Panc1 (cell line): Measurements from ENCODE around the gene JSRP1. TPM values are rescaled to one million over a fixed set of nuclear protein-coding genes. Genes with fewer than 3 reads are reported as not detected.

Experiments
- ATAC-seq: fragments of 200-7000 bp; cut with Tn5 transposase; 2 replicates; pipeline ENCODE4 v1.9.1; 2020; ENCODE audit warnings: mild to moderate bottlenecking, moderate library complexity
- BruUV-seq: library from RNA; stranded (reverse); fragments of 400-500 nt; replicated peaks from 2 replicates; lab custom pipeline; 2021; lab: Mats Ljungman, UMichigan
- CTCF ChIA-PET: fragments of 300-600 bp; sonication (Branson Sonifier 250); formaldehyde crosslinking; loops from one replicate; lab custom pipeline; 2022; ENCODE audit warnings: antibody characterized with exemption; lab: Charles Lee
- POLR2A ChIA-PET: fragments of 300-600 bp; sonication (Branson Sonifier 250); formaldehyde crosslinking; loops from one replicate; lab custom pipeline; 2022; ENCODE audit warnings: antibody characterized with exemption; lab: Charles Lee
- DNase-seq: peaks from one replicate; pipeline ENCODE4 v3.0.0-alpha.2; 2010; ENCODE audit warnings: low read depth, low spot score
- H3K27ac ChIP-seq: 2 replicates; pipeline ENCODE4 v1.5.1; 2011; ENCODE audit warnings: mild to moderate bottlenecking, low read length, inconsistent platforms
- H3K27me3 ChIP-seq: fragments of 200-500 bp; sonication (Bioruptor generic); 2 replicates; pipeline ENCODE4 v1.6.0; 2014; ENCODE audit warnings: low read length, inconsistent platforms; ENCODE audit not compliant: control insufficient read depth, insufficient read depth
- H3K36me3 ChIP-seq: fragments of 200-500 bp; sonication (Bioruptor generic); 2 replicates; pipeline ENCODE4 v1.5.1; 2014; ENCODE audit warnings: inconsistent platforms, mild to moderate bottlenecking, low read length, moderate library complexity; ENCODE audit not compliant: control insufficient read depth, insufficient read depth
- H3K4me1 ChIP-seq: 2 replicates; pipeline ENCODE4 v1.5.1; 2011; ENCODE audit warnings: inconsistent platforms, mild to moderate bottlenecking, low read length, moderate library complexity; ENCODE audit not compliant: control insufficient read depth, insufficient read depth
- H3K4me3 ChIP-seq, 2 experiments: 2 replicates each; pipeline ENCODE4 v1.5.1; 2011 to 2012; ENCODE audit warnings: low read depth in 2 of 2, low read length in 2 of 2, mild to moderate bottlenecking in 2 of 2, inconsistent platforms in 1 of 2, moderate library complexity in 1 of 2
- H3K9me3 ChIP-seq: fragments of 200-500 bp; sonication (Bioruptor generic); 2 replicates; pipeline ENCODE4 v1.5.1; 2014; ENCODE audit warnings: low read depth, mild to moderate bottlenecking, inconsistent platforms, low read length, moderate library complexity; ENCODE audit not compliant: control insufficient read depth, insufficient read depth
- CTCF ChIP-seq: fragments of 450-650 bp; IDR thresholded peaks from 2 replicates; pipeline ENCODE4 v1.5.1; 2017; ENCODE audit warnings: mild to moderate bottlenecking
- POLR2AphosphoS5 ChIP-seq: IDR thresholded peaks from 2 replicates; pipeline ENCODE4 v1.6.1; 2012; ENCODE audit warnings: mild to moderate bottlenecking, low read depth, low read length, moderate library complexity
- SIN3A ChIP-seq: IDR thresholded peaks from 2 replicates; pipeline ENCODE4 v1.6.1; 2012; ENCODE audit warnings: low read depth, mild to moderate bottlenecking, low read length, moderate library complexity, borderline replicate concordance; ENCODE audit not compliant: insufficient read depth
- TCF7L2 ChIP-seq: IDR thresholded peaks from 2 replicates; pipeline ENCODE4 v1.6.1; 2011; ENCODE audit warnings: mild to moderate bottlenecking, low read depth, low read length, inconsistent platforms
- in situ Hi-C: cut with HindIII; loops from 2 replicates; pipeline ENCODE4 v1.10.0; 2016; ENCODE audit warnings: low sequenced_read_pairs, low pct_unique_long_range_greater_than_20kb
- intact Hi-C: fragments of 100-400 bp; cut with micrococcal nuclease; formaldehyde crosslinking; loops from one replicate; pipeline ENCODE4 v1.10.0; 2022; ENCODE audit not compliant: unreplicated experiment
- total RNA-seq: library from RNA; stranded (reverse); gene quantifications from one replicate; pipeline ENCODE4 v1.2.1, GENCODE V29; 2021; ENCODE audit not compliant: unreplicated experiment
- TF ChIP-seq, protein P1 (sequence below), 2 experiments: IDR thresholded peaks; 2 replicates each; pipeline ENCODE4 v1.6.1; 2011 to 2012; ENCODE audit warnings: low read depth in 2 of 2, control low read depth in 1 of 2, low read length in 1 of 2, mild to moderate bottlenecking in 1 of 2, moderate library complexity in 1 of 2; ENCODE audit not compliant: insufficient read depth in 1 of 2

The JSRP1 gene
- total RNA-seq, 1 experiment from 2014 or later = 0.51 TPM

- DNase-seq = no peak
- Histone ChIP-seq H3K9me3 (no peaks in the 10 kb centered on the region), H3K4me1 (peaks cover 18% of the 10 kb centered on the region), H3K4me3 (peak overlapping the region; percentile 71 to 89), H3K27me3 (no peaks in the 10 kb centered on the region), H3K36me3 (peaks cover 7% of the 10 kb centered on the region; the same call in 1 of the 2 replicates), H3K27ac (peak overlapping the region; percentile 85; the same call in 1 of the 2 replicates)
- no peak for TF ChIP-seq SIN3A
- TF ChIP-seq, protein P1, sequence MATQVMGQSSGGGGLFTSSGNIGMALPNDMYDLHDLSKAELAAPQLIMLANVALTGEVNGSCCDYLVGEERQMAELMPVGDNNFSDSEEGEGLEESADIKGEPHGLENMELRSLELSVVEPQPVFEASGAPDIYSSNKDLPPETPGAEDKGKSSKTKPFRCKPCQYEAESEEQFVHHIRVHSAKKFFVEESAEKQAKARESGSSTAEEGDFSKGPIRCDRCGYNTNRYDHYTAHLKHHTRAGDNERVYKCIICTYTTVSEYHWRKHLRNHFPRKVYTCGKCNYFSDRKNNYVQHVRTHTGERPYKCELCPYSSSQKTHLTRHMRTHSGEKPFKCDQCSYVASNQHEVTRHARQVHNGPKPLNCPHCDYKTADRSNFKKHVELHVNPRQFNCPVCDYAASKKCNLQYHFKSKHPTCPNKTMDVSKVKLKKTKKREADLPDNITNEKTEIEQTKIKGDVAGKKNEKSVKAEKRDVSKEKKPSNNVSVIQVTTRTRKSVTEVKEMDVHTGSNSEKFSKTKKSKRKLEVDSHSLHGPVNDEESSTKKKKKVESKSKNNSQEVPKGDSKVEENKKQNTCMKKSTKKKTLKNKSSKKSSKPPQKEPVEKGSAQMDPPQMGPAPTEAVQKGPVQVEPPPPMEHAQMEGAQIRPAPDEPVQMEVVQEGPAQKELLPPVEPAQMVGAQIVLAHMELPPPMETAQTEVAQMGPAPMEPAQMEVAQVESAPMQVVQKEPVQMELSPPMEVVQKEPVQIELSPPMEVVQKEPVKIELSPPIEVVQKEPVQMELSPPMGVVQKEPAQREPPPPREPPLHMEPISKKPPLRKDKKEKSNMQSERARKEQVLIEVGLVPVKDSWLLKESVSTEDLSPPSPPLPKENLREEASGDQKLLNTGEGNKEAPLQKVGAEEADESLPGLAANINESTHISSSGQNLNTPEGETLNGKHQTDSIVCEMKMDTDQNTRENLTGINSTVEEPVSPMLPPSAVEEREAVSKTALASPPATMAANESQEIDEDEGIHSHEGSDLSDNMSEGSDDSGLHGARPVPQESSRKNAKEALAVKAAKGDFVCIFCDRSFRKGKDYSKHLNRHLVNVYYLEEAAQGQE (IDR thresholded peaks at IDR 0.05; ENCODE audit: insufficient read depth in 1 of 2, low read depth in 2 of 2, low read length in 1 of 2) = no peak
- no peak for TF ChIP-seq POLR2AphosphoS5
- no peak for TF ChIP-seq CTCF
- TF ChIP-seq TCF7L2 = no peak
- peak; percentile 3; the same call in 1 of the 2 replicates for ATAC-seq
- in situ Hi-C loops (no loop called here), intact Hi-C loops (no loop called here)
- ChIA-PET POLR2A (no interaction called here), CTCF (no interaction called here)
- no TSS peak for BruUV-seq
Measured at GRCh38 chr19:2270423-2271233, 14.4 kb upstream of the JSRP1 start.

GRCh38 chr19:2270157-2270422, 13.9 kb upstream of the JSRP1 start:
- intact Hi-C loops = no loop called here
- H3K9me3 ChIP-seq = no peaks in the 10 kb centered on the region
- no peaks in the 10 kb centered on the region for H3K27me3 ChIP-seq
- CTCF ChIA-PET = no interaction called here
- H3K4me1 ChIP-seq = peaks cover 18% of the 10 kb centered on the region
- DNase-seq (no peak), ATAC-seq (no peak)
- in situ Hi-C loops = no loop called here
- peaks cover 7% of the 10 kb centered on the region; the same call in 1 of the 2 replicates for H3K36me3 ChIP-seq
- TSS peak; percentile 70 for BruUV-seq
- no peak for TF ChIP-seq POLR2AphosphoS5
- TF ChIP-seq, protein P1 (IDR thresholded peaks at IDR 0.05; ENCODE audit: insufficient read depth in 1 of 2, low read depth in 2 of 2, low read length in 1 of 2) = no peak
- no peak for TF ChIP-seq SIN3A
- no peak for TF ChIP-seq TCF7L2
- TF ChIP-seq CTCF = no peak
- POLR2A ChIA-PET = no interaction called here
- H3K27ac ChIP-seq = peak overlapping the region; percentile 85
- peak overlapping the region; percentile 71 to 89 for H3K4me3 ChIP-seq
